A549 (cell line): ENCODE measurements around the gene SLC38A11. TPM values are rescaled to one million over a fixed set of nuclear protein-coding genes. Genes with fewer than 3 reads are reported as not detected.
"Not testable (repeated sequence)": the region's sequence is repeated elsewhere in the genome, so short reads cannot be mapped to it uniquely, and the experiment has no call there.

Experiments
- ATAC-seq, 2 experiments: fragments of 200-7000 bp in 1 of 2; fragments of >200 bp in 1 of 2; cut with Nextera tagmentation in 1 of 2; cut with Tn5 transposase in 1 of 2; 3 replicates each; pipeline versions ENCODE4 v1.8.0 to v1.9.1; 2018 to 2020; ENCODE audit warnings: mild to moderate bottlenecking in 1 of 2, moderate library complexity in 1 of 2
- CTCF ChIA-PET: fragments of 300-600 bp; sonication (Branson Sonifier 250); formaldehyde crosslinking; extraction: SDS; loops from one replicate; lab custom pipeline; 2021; ENCODE audit warnings: antibody characterized with exemption, inconsistent platforms; lab: Yijun Ruan, JAX
- POLR2A ChIA-PET: fragments of 350-600 bp; formaldehyde crosslinking; extraction: SDS; loops from one replicate; lab custom pipeline; 2021; ENCODE audit warnings: antibody characterized with exemption, inconsistent platforms; lab: Yijun Ruan, JAX
- DNase-seq, 2 experiments: peaks; one replicate each; pipeline versions ENCODE4 v3.0.0 to v3.0.0-alpha.2; 2011 to 2016; ENCODE audit warnings: low read depth in 1 of 2, low spot score in 1 of 2
- FAIRE-seq: peaks from 2 replicates; lab custom pipeline; 2011; peaks lifted over from hg19 to GRCh38; lab: Jason Lieb, UNC
- H3K27ac ChIP-seq, 2 experiments: fragments of >200 bp; sonication (Bioruptor Twin); formaldehyde crosslinking; 3 replicates each; pipeline ENCODE4 v1.5.1; 2016 to 2017
- H3K4me1 ChIP-seq: fragments of >200 bp; sonication (Bioruptor Twin); formaldehyde crosslinking; 3 replicates; pipeline ENCODE4 v1.6.1; 2016
- H3K4me2 ChIP-seq: fragments of >200 bp; sonication (Bioruptor Twin); formaldehyde crosslinking; 3 replicates; pipeline ENCODE4 v1.6.1; 2016
- H3K4me3 ChIP-seq: fragments of >200 bp; sonication (Bioruptor Twin); formaldehyde crosslinking; 3 replicates; pipeline ENCODE4 v1.5.1; 2016
- H3K9me3 ChIP-seq: fragments of >200 bp; sonication (Bioruptor Twin); formaldehyde crosslinking; 3 replicates; pipeline ENCODE4 v1.6.1; 2016
- CEBPB ChIP-seq, 2 experiments: fragments of >200 bp in 1 of 2; sonication (Bioruptor Twin) in 1 of 2; formaldehyde crosslinking in 1 of 2; IDR thresholded peaks; 2 replicates each; pipeline ENCODE4 v1.6.1; 2012 to 2016
- ESRRA ChIP-seq: fragments of 150-350 bp; IDR thresholded peaks from 2 replicates; pipeline ENCODE4 v1.6.1; 2014; ENCODE audit warnings: mild to moderate bottlenecking, low read length, borderline replicate concordance
- FOSL2 ChIP-seq, 2 experiments: fragments of 450-650 bp in 1 of 2; fragments of >200 bp in 1 of 2; sonication (Bioruptor Twin) in 1 of 2; formaldehyde crosslinking; IDR thresholded peaks; 2 replicates each; pipeline versions ENCODE4 v1.5.0 to v1.6.1; 2016 to 2020; ENCODE audit warnings: mild to moderate bottlenecking in 1 of 2, moderate library complexity in 1 of 2
- HOXB5 ChIP-seq: fragments of 250-450 bp; sonication (Bioruptor Pico); IDR thresholded peaks from 2 replicates; pipeline ENCODE4 v1.5.0; 2020; ENCODE audit warnings: mild to moderate bottlenecking, moderate library complexity
- JUNB ChIP-seq: fragments of >200 bp; sonication (Bioruptor Twin); formaldehyde crosslinking; IDR thresholded peaks from 2 replicates; pipeline ENCODE4 v1.6.1; 2016
- KDM5A ChIP-seq: fragments of 200-600 bp; sonication (generic); IDR thresholded peaks from 2 replicates; pipeline ENCODE4 v1.6.1; 2016; ENCODE audit warnings: antibody characterized with exemption, mild to moderate bottlenecking
- PHF8 ChIP-seq: fragments of 200-600 bp; sonication (generic); IDR thresholded peaks from 2 replicates; pipeline ENCODE4 v1.6.1; 2016; ENCODE audit warnings: low read depth, mild to moderate bottlenecking, antibody characterized with exemption, moderate library complexity, borderline replicate concordance
- RARB ChIP-seq: fragments of 250-450 bp; sonication (Bioruptor Pico); IDR thresholded peaks from 2 replicates; pipeline ENCODE4 v1.8.0; 2021; ENCODE audit warnings: mild to moderate bottlenecking, moderate library complexity
- SMC3 ChIP-seq: fragments of >200 bp; sonication (Bioruptor Twin); formaldehyde crosslinking; IDR thresholded peaks from 3 replicates; pipeline ENCODE4 v1.6.1; 2018; ENCODE audit warnings: inconsistent platforms
- TFCP2L1 ChIP-seq: fragments of 250-450 bp; sonication (Bioruptor Pico); IDR thresholded peaks from 2 replicates; pipeline ENCODE4 v1.5.0; 2021; ENCODE audit warnings: mild to moderate bottlenecking
- ZFP36 ChIP-seq: fragments of 450-650 bp; IDR thresholded peaks from 2 replicates; pipeline ENCODE4 v1.6.1; 2014; ENCODE audit warnings: borderline replicate concordance; ENCODE audit not compliant: partially characterized antibody
- ZSCAN20 ChIP-seq: fragments of 250-450 bp; sonication (Bioruptor Pico); IDR thresholded peaks from 2 replicates; pipeline ENCODE4 v1.8.0; 2022; ENCODE audit warnings: mild to moderate bottlenecking, moderate library complexity
- WGBS: methylation state at CpG from one replicate; pipeline ENCODE4 v1.1.6; 2017; ENCODE audit errors: missing lambda C conversion rate; 5-methylcytosine and 5-hydroxymethylcytosine counted together
- polyA minus RNA-seq: library from RNA; depleted of rRNA, polyadenylated mRNA; stranded (reverse); fragments of >200 nt; gene quantifications from 2 replicates; pipeline ENCODE4 v1.2.3, GENCODE V29; 2011; rRNA and poly(A)+ RNA removed
- polyA plus RNA-seq, 4 experiments: library from polyadenylated mRNA; depleted of rRNA in 3 of 4; stranded (reverse); fragments of >200 nt; fragmentation: RNase III in 1 of 4; extraction: RNeasy Plus Mini Kit Qiagen cat#74134 plus additional on column Dnase treatment in 1 of 4; gene quantifications; 2 replicates in 3 of 4; 3 replicates in 1 of 4; pipeline ENCODE4 v1.2.3, GENCODE V29; 2011 to 2017

Gene SLC38A11
- polyA plus RNA-seq (2011; rRNA removed), result 0.22 and 0.53 TPM in 2 replicates
- not detected in 2 replicates for polyA plus RNA-seq (2012; cell fraction: cytosol; rRNA removed)
- not detected in 2 replicates for polyA plus RNA-seq (2012; cell fraction: nucleus; rRNA removed)
- polyA plus RNA-seq (2017; fragmentation: RNase III; extraction: RNeasy Plus Mini Kit Qiagen cat#74134 plus additional on column Dnase treatment), result 0.05 to 0.11 TPM (median 0.07 TPM) in 3 replicates
- polyA minus RNA-seq, result 0.34 and 0.83 TPM in 2 replicates

- CTCF ChIA-PET, result no interaction called here
- Histone ChIP-seq H3K4me3 (peak within 1 kb of the TSS; percentile 22; the same call in 1 of the 3 replicates), H3K4me1 (no peaks in the 10 kb centered on the region), H3K27ac (peak within 1 kb of the TSS in 1 of 2 experiments; percentile 32; a peak in 1 of 6 replicates), H3K9me3 (no peaks in the 10 kb centered on the region), H3K4me2 (peak within 1 kb of the TSS; percentile 62)
- TF ChIP-seq CEBPB (IDR thresholded peaks at IDR 0.05) (no peak), ZSCAN20 (CRISPR knock-in tag) (no peak), SMC3 (no peak), TFCP2L1 (CRISPR knock-in tag) (no peak), KDM5A (no peak), FOSL2 (IDR thresholded peaks at IDR 0.05) (no peak), FOSL2 (CRISPR knock-in tag; IDR thresholded peaks at IDR 0.05) (no peak)
- DNase-seq (no peak), FAIRE-seq (no peak), ATAC-seq (peak; percentile 73 to 82)
- 67% methylated on average over 16 of the region's 34 CpGs for WGBS
- POLR2A ChIA-PET, result no interaction called here
These were observed at the start of gene SLC38A11 for GRCh38 chr2:164954954-164955701. Gene SLC38A11, minus strand, starts transcription at chr2:164955525. Its CDS starts 278 bp downstream, at chr2:164955247.

GRCh38 chr2:165003443-165004130, 48.3 kb upstream of the SLC38A11 start:
- CTCF ChIA-PET, result no interaction called here
- Histone ChIP-seq H3K4me1 (peaks cover 2% of the 10 kb centered on the region; the same call in 1 of the 3 replicates), H3K4me2 (no peak overlapping the region), H3K4me3 (no peak overlapping the region), H3K27ac (no peak overlapping the region), H3K9me3 (no peaks in the 10 kb centered on the region)
- no peak for DNase-seq
- ATAC-seq, result no peak
- 83% methylated on average over 22 of the region's 24 CpGs for WGBS
- FAIRE-seq, result no peak
- POLR2A ChIA-PET, result no interaction called here
- TF ChIP-seq ESRRA (no peak), RARB (no peak), JUNB (no peak), PHF8 (no peak), HOXB5 (no peak), FOSL2 (IDR thresholded peaks at IDR 0.05) (no peak), FOSL2 (CRISPR knock-in tag; IDR thresholded peaks at IDR 0.05) (no peak)

GRCh38 chr2:165002638-165003037, 47.3 kb upstream of the SLC38A11 start:
- FAIRE-seq (no peak), DNase-seq (no peak), ATAC-seq (no peak)
- ChIA-PET CTCF (interaction anchor here (0.9 to 1.2 kb wide), 2 partner anchors 10 to 13 kb away, joined by 3 to 5 read pairs; no protein-coding TSS in a partner anchor), POLR2A (no interaction called here)
- 82% methylated on average over 1 of the region's 1 CpG for WGBS
- no peaks in the 10 kb centered on the region for H3K9me3 ChIP-seq
- no peaks in the 10 kb centered on the region for H3K4me1 ChIP-seq
- no peak for TF ChIP-seq ZFP36
- no peak overlapping the region for H3K27ac ChIP-seq
- H3K4me2 ChIP-seq, result no peak overlapping the region
- no peak overlapping the region for H3K4me3 ChIP-seq

GRCh38 chr2:164994664-164995299, 39.5 kb upstream of the SLC38A11 start:
- CTCF ChIA-PET, result interaction anchor here (0.6 to 3.9 kb wide), 5 partner anchors 20 to 1187 kb away, joined by 3 to 23 read pairs (median 4); partner anchors contain the start of gene COBLL1
- DNase-seq, ATAC-seq, H3K9me3 ChIP-seq, H3K4me2 ChIP-seq, POLR2A ChIA-PET, H3K27ac ChIP-seq, FAIRE-seq, H3K4me3 ChIP-seq: not testable (repeated sequence)
- H3K4me1 ChIP-seq, result peaks cover 21% of the 10 kb centered on the region
- WGBS, result 91% methylated on average over 11 of the region's 43 CpGs
